Cardiac atrium fibroblast (primary cell): ENCODE measurements around the gene PDXP. TPM values are rescaled to one million over a fixed set of nuclear protein-coding genes. Genes with fewer than 3 reads are reported as not detected.

ENCODE experiments used
- total RNA-seq: library from RNA; depleted of rRNA; stranded (reverse); fragments of >200 nt; gene quantifications from 2 replicates; pipeline ENCODE4 v1.2.3, GENCODE V29; 2015

PDXP gene, protein sequence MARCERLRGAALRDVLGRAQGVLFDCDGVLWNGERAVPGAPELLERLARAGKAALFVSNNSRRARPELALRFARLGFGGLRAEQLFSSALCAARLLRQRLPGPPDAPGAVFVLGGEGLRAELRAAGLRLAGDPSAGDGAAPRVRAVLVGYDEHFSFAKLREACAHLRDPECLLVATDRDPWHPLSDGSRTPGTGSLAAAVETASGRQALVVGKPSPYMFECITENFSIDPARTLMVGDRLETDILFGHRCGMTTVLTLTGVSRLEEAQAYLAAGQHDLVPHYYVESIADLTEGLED
- 17.3 and 18.1 TPM in 2 replicates for total RNA-seq

DNA sequence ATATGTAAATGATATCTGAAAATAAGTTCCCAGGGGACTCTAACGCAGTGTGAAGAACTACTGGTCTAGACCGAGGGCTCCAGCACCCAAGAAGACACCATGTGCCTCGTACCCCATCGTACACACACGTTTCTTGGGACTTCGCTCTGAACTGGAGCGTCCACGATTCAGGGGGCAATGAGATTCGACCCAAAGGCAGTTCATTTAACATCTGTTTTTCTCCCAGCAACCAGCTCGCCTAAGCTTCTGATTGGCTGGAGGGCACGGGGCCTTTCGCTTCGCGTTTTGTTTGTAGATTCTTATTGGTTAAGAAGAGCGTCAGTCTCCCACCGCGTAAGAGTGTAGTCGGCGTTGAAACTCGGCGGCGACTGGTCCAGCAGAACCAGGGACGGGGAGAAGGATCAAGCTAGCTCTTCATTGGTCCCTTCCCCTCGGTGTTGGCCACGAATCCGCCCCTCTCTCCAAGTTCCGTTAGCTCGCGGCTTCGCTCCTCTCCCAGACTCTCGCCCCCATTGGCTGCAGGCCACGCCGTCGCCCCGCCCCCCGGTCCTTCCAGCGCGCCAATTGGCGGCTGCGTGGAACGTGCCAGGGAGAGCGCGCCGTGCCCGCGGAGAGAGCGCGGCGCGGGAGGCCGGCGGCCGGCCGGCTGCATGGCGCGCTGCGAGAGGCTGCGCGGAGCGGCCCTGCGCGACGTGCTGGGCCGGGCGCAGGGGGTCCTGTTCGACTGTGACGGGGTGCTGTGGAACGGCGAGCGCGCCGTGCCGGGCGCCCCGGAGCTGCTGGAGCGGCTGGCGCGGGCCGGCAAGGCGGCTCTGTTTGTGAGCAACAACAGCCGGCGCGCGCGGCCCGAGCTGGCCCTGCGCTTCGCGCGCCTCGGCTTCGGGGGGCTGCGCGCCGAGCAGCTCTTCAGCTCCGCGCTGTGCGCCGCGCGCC lies at the start of gene PDXP:
TSS of gene PDXP (plus strand) at position 591 of the 933 bp plus-strand sequence. CDS start at position 651, 60 bp downstream.

DNA sequence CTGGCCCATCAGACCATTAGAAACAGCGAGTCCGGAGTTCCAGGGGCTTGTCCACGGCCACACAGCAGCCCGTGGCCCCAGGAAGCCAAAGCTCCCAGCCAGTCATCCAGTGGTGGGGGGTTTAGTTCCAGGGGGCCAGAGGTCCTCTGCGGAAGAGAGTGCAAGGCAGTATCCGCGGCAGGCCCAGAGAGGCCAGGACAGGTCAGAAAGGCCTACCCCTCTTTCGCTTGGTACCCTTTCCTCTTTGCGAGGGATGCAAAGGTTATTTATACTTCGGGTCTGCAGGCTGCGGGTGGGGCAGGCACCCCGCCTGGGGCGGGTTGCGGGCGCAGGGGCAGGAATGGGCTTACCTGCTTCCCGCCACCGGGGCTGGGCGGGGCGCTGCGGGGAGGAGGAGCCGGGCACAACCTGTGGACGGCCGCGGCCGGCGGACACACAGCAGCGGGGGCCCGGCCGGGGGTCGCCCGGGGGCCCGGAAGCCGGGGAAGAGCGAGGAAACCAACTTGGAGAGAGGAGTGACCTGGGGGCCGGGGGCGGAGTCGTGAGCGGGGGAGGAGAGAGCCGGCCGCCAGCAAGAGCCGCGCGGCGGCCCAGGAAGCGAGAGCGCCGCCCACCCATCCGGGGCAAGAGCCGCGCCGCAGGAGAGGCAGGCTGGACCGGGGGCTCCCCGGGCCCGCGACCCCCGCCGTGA lies 19.3 kb upstream of the PDXP start, which contains the start of gene SH3BP1:
TSS of gene SH3BP1 (plus strand) at position 600 of the 691 bp plus-strand sequence. CDS start 119 bp downstream, outside the sequence.

DNA sequence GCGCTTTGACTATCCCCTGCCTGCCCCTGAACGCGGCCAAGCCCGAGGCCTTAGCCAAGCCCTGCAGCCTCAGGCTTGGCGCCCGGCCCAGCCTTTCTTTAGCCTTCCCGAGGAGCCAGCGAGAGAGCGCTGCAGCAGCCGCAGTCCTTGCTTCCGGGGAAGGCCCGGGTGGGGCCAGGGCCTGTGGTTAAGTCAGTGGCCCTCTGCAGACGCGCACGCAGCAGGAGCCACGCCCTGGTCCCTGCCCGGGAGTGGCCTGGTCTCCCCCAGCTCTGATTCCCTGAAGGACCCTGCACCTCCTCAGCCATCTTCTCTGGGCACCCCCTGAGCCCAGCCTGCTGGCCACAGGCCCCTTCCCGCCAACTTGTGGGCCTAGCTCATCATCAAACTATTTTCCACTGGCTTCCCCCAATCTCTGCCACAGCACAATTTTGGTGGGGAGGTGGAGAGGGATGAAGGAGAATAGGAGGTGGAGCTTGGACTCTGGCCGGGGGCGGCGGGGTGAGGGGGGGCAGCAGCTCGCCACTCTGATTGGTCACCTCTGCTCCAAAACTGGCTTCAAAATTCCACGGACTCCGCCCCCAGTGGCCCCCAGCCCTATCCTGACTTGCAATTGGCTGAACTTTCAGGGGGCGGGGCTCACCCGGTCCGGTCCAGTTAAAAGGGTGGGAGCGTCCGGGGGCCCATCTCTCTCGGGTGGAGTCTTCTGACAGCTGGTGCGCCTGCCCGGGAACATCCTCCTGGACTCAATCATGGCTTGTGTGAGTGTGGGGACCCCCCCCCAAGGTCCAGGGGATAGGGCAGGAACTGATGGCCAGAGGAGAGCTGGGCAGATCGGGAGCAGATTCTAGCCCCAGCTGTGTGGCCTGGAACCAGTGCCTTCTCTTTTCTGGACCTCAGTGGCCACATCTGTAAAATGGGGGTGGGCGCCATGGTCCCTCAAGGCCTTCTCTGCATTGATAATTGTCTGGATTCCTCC lies 16.7 kb downstream of the PDXP start, which contains the start of gene LGALS1:
TSS of gene LGALS1 (plus strand) at position 686 of the 979 bp plus-strand sequence. CDS start at position 753, 67 bp downstream.

DNA sequence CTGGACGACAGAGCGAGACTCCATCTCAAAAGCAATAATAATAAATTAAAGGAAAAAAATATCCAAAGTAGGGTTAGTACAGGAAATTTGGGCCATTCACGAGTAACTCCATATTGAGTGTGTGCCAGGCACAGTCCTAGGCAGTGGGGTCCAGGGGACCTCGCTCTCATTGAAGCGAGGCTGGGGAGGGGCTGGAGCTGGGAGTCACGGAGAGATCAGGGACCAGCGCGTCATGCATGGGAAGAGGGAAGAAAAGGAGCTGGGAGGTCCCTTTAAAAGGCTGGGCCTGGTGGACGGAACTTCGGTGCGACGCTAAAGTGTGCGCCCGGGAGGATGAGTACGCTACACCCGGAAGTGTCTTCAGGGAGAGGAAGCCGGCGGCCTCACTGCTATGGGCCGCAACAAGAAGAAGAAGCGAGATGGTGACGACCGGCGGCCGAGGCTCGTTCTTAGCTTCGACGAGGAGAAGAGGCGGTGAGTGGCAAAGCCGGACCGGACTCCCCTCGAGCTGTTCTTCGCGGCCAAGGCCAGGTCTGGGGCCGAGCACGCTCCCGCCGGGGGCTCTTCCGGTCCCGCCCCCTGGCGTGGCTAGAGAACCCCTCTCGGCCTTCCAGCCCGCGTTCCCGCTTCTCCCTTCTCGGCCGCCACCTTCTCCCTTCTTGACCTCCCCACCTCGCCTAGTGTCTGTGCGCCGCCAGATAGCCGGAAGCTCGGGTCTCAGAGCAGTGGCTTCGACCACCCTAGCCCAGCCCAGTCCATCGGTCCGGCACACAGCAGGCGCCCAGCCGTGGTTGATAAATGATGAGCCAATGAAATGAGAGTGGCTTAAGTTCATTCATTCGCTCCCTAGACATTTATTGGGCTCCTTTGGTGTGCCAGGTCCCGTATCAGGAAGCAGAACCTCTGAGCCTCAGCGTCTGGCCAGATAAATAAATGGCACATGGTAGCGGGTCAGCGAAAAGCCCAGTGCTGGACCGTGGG lies 27.8 kb downstream of the PDXP start, which contains the start of gene NOL12:
TSS of gene NOL12 (plus strand) at position 342 of the 981 bp plus-strand sequence. CDS start at position 392, 50 bp downstream.

DNA sequence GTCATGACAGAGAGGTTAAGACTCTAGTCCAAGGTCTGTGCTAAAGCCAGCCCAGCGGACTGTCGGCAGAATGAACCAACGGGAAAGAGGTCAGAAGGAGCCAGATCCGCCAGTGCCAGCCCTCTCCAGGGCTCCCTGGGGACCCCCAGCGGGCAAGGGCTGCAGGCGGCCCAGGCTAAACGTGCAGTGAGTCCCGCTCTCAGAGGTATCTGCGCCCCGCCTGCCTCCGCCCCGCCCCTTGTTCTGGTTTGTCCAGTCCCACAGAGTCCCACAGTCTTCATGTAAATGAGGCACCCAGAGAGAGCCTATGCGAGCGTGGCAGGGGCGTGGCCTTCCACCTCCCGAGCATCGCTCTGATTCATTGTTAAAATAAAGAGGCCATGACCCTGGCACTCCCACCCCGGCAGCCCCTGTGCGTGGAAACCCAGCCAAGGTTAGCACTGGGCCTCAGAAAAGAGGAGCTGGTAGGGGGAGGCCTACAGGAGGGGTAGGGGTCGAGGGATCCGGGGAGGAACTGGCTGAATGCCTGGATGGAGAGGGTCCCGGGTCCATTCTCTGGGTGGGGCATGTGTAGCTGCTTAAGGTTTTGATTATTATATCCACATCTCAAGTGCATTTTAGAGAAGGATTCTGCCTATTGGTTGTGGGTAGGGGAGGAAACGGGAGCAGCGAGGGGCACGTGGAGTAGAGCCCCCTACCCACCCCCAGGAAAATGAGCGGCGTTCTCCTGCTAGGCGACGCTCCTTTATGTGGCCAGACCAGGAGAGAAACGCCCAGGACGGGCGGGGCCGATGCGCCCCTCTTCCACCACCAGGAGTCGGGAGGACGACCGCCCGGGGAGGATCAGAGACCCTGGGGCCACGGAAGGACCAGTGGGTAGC lies 38.4 kb downstream of the PDXP start, which contains the start of gene TRIOBP:
TSS of gene TRIOBP (plus strand) at position 392 of the 881 bp plus-strand sequence. CDS start 4,318 bp downstream, outside the sequence.

Other genes with a start within 250 kb of the PDXP start
- 0.18 and 0.81 TPM in 2 replicates for gene ELFN2, start 231.2 kb upstream of the PDXP start, total RNA-seq
- 1.3 TPM in 1 of 2 replicates, not detected in the other for gene MFNG, start 172.3 kb upstream of the PDXP start, total RNA-seq
- gene CARD10, start 139.3 kb upstream of the PDXP start, total RNA-seq: 5.8 and 6.3 TPM in 2 replicates
- 90.3 and 92.3 TPM in 2 replicates for gene CDC42EP1, start 98.2 kb upstream of the PDXP start, total RNA-seq
- not detected in 2 replicates for gene LGALS2, start 78.6 kb upstream of the PDXP start, total RNA-seq
- gene GGA1, start 49.9 kb upstream of the PDXP start, total RNA-seq: 31.6 and 34.8 TPM in 2 replicates
- 14.3 and 16.1 TPM in 2 replicates for gene SH3BP1, start 19.1 kb upstream of the PDXP start, total RNA-seq
- 7,107 and 10,121 TPM in 2 replicates for gene LGALS1, start 16.9 kb downstream of the PDXP start, total RNA-seq
- 21.9 and 41.2 TPM in 2 replicates for gene NOL12, start 27.6 kb downstream of the PDXP start, total RNA-seq
- gene TRIOBP, start 38.3 kb downstream of the PDXP start, total RNA-seq: 147 and 167 TPM in 2 replicates
- 32.9 and 35.0 TPM in 2 replicates for gene GCAT, start 149.2 kb downstream of the PDXP start, total RNA-seq
- not detected in 2 replicates for gene GALR3, start 164.7 kb downstream of the PDXP start, total RNA-seq
- gene ANKRD54, start 185.6 kb downstream of the PDXP start, total RNA-seq: 19.0 and 30.0 TPM in 2 replicates
- gene EIF3L, start 190.7 kb downstream of the PDXP start, total RNA-seq: 432 and 441 TPM in 2 replicates
- 29.3 and 42.8 TPM in 2 replicates for gene MICALL1, start 247.6 kb downstream of the PDXP start, total RNA-seq